GM18505 (cell line): ENCODE data around the gene BTLA.
A peak's percentile ranks its signal among the peaks of the same experiment; 100 is the strongest.
"Not testable (repeated sequence)": the region's sequence is repeated elsewhere in the genome, so short reads cannot be mapped to it uniquely, and the experiment has no call there.

Source experiments
- ATAC-seq: cut with Tn5 transposase; IDR thresholded peaks from one replicate; pipeline ENCODE4 v1.9.1; 2021; ENCODE audit not compliant: unreplicated experiment
- POLR2A ChIP-seq: IDR thresholded peaks from 4 replicates; pipeline ENCODE4 v1.6.1; 2011; ENCODE audit warnings: borderline replicate concordance; ENCODE audit not compliant: insufficient read depth, insufficient read length; ENCODE audit errors: extremely low read depth

BTLA gene

DNA sequence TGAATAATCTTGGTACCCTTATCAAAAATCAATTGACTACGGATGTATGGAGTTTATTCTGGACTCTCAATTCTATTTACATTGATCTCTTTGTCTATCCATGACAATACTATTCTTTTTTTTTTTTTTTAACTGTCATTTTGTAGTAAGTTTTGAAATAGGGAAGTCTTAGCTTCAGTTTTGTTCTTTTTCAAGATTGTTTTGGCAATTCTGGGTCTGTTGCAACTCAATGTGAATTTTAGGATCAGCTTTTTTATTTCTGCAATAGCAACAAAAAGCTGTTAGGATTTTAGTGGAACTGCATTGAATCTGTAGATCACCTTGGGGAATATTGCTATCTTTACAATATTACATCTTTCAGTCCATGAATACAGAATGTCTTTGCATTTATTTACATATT, 21.4 kb downstream of the BTLA start:
- ATAC-seq: no peak
- TF ChIP-seq POLR2A: no peak

DNA sequence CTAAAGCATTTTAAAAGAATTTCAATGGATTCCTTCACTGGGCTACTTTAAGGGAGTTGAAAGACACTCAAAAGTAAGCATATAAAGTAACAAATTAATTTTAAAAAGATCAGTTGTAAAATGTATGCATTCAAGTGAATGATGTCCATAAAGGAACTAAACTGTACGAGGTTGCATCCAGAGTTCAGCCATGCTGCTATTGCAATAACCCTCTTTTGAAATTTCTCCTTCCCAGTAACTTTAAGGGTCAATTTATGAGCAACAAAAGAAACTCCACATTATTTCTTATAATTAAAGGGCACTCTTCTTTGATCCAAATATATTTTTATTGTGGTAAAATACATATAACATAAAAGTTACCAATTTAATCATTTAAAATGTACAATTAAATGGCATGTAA, 22.9 kb downstream of the BTLA start:
- TF ChIP-seq POLR2A: no peak
- ATAC-seq: no peak

DNA sequence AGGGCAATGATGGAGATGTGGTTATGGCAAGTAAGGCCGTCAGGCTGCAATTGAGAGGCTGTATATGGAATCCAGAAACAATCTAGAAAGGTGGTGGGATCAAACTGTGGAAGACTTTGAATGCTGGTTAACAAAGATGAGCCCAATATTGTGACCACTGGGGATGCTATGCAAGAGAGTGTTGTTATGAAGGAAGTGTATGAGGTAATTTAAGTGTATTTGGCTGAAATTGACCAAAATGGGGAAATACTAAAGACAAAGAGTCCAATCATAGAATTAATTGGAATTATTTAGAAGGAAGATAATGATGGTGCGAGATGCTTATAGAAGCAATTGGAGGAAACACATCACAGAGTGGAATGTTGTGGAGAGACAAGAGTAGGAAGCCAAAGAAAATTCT, 24.5 kb downstream of the BTLA start:
- no peak for ATAC-seq
- no peak for TF ChIP-seq POLR2A

- no peak for ATAC-seq
- no peak for TF ChIP-seq POLR2A
Observed at GRCh38 chr3:112472691-112473090, 26.6 kb downstream of the BTLA start.

DNA sequence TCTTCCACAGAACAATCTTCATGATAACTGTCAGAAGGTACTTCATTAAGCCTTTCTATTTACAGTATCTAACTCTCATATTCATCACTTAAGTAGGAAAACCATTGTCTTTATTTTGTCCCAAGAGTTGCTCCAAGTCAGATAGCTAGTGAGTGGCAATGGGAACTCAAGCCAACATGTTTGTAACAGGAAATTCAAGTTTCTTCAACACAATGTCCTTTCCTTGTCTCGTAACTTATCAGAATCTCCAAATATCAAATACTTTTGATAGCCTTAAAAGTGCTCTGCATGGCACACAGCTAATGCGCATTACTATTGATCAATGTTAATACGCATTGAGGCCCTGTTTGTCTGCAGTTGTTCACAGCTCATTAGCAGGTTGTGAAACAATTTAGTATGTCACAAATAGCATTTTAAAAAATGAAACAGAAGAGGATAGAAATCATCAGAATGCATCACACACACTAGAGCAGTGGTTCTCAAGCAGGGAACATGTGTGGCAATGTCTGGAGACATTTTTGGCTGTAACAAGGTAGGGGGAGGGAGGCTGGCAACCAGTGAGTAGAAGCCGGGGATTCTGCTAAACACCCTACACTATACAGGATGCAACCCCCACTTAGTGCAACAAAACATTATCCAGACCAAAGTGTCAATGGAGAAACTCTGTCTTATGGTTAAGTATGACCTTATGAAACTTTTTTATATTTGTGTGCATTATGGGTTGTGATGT, 27.5 kb downstream of the BTLA start:
- ATAC-seq: no peak

GRCh38 chr3:112470788-112471187, 28.5 kb downstream of the BTLA start:
- no peak for TF ChIP-seq POLR2A

More for the DNA sequence above, 27.5 kb downstream of the BTLA start:
- TF ChIP-seq POLR2A: no peak

DNA sequence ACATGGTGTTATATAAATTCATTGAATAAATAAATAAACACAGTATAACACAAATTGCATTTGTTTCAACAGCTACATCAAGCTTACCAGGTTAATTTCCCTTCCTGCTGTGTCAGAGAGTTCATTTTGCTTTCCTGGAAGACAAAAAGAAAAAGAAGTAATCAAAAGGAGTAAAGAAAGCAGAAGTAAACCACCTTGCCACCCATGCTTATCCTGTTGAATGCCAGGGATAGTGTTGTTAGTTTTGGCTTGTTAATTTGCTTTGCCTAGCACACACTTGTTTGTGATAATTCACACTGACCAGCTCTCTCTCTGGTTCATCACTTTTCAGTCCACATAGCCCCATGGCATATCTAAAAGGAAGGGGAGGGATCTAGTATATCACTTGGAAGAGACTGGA, 29.6 kb downstream of the BTLA start:
- no peak for TF ChIP-seq POLR2A
- ATAC-seq: no peak

More at GRCh38 chr3:112470788-112471187, 28.5 kb downstream of the BTLA start:
- no peak for ATAC-seq

DNA sequence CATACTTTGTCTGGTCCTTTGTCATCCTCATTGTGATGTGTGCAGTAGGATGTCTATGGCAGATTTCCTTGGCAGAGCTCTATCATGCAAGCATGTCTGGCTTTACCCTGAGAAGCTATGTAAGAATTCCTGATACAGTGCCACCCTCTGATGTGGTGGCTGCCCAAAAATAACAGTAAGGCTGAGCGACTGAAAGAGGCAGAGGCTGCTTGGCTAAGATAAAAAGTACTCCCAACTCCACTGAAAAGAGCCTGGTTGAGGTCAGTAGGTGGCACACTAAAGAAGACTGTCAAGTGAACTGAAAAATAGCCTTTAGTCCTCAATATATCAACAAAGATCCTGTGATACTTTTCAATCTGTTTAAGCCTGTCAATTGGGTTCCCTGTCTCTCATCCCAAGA, 31.7 kb downstream of the BTLA start:
- no peak for ATAC-seq
- TF ChIP-seq POLR2A: no peak

- ATAC-seq: no peak
- TF ChIP-seq POLR2A: no peak
Observed at GRCh38 chr3:112466020-112466419, 33.3 kb downstream of the BTLA start.

- peak; percentile 37 for ATAC-seq
- peak; percentile 16 for TF ChIP-seq POLR2A
Observed at GRCh38 chr3:112464264-112464663, 35.0 kb downstream of the BTLA start.

DNA sequence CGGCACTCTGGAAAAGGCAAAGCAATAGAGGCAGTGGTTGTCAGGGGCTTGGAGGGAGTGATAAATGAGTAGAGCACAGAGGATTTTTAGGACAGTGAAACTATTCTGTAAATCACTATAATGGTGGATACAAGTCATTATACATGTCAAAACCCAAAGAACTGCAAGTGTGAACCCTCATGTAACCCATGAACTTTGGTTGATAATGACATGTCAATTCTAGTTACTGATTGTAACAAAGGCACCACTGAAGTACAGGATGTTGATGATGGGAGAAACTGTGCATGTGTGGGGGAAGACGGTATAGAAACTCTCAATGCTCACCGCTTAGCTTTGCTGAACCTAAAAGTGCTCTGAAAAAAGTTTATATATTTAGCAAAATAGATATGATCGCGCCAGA, 36.0 kb downstream of the BTLA start:
- peak; percentile 25 for TF ChIP-seq POLR2A
- ATAC-seq: no peak

- not testable (repeated sequence) for ATAC-seq
Observed at GRCh38 chr3:112461787-112462186, 37.5 kb downstream of the BTLA start.

GRCh38 chr3:112460519-112461195, 38.6 kb downstream of the BTLA start:
- peak; percentile 8 for TF ChIP-seq POLR2A
- peak; percentile 47 for ATAC-seq

DNA sequence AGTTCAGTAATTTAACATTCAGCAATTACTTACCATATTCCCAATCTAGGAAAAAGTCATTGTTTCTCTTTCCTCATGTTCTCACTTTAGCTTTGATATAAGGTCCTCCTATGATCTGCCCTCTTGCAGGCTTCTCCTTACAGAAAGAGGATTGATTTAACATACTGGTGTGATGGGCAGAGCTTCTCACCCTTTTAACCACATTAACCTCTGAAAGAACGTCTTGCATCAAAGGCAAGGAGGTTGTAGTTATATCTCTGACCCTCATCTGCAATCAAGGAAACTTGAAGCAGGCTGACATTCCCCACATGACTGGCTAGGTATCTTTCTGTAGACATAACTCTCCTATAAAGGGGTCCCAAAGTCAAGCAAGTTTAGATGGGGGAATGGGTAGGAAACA, 39.5 kb downstream of the BTLA start:
- peak; percentile 40 for ATAC-seq
- TF ChIP-seq POLR2A: no peak
